SK-N-MC (cell line): ENCODE results near the gene ACO2.

Source experiments
- FOXP2 ChIP-seq: optimal IDR thresholded peaks from 2 replicates; pipeline ENCODE3; 2011; ENCODE audit warnings: mild to moderate bottlenecking, moderate library complexity; ENCODE audit not compliant: insufficient read depth; ENCODE audit errors: extremely low read length, control extremely low read depth
- POLR2AphosphoS5 ChIP-seq: IDR thresholded peaks from 2 replicates; pipeline ENCODE4 v1.6.1; 2012; ENCODE audit warnings: mild to moderate bottlenecking, low read depth, low read length, borderline replicate concordance

DNA sequence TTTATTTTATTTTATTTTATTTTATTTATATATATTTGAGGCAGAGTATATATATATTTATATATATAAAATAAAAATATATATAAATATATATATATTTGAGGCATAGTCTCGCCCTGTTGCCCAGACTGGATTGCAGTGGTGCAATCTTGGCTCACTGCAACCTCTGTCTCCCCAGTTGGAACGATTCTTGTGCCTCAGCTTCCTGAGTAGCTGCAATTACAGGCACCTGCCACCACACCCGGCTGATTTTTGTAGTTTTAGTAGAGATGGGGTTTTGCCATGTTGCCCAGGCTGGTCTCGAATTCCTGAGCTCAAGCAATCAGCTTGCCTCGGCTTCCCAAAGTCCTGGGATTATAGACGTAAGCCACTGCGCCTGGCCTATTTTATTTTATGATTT is 31.4 kb downstream of the ACO2 start:
- TF ChIP-seq FOXP2 (no peak), POLR2AphosphoS5 (no peak)
